ENCODE results near the gene NPHP4.

- no peak for TF ChIP-seq CTCF (IDR thresholded peaks at IDR 0.05)
- TF ChIP-seq POLR2A (IDR thresholded peaks at IDR 0.05): no peak
These were observed 118.7 kb downstream of the NPHP4 start for GRCh38 chr1:5873556-5873955.

Data from lower leg skin (tissue), 3 donors.